DMS79 (cell line): ENCODE data around the gene TNFAIP8L1.
A peak's percentile ranks its signal among the peaks of the same experiment; 100 is the strongest.

Source experiments
- DNase-seq: peaks from one replicate; lab custom pipeline; 2025; lab: John Stamatoyannopoulos, UW

The TNFAIP8L1 gene

DNA sequence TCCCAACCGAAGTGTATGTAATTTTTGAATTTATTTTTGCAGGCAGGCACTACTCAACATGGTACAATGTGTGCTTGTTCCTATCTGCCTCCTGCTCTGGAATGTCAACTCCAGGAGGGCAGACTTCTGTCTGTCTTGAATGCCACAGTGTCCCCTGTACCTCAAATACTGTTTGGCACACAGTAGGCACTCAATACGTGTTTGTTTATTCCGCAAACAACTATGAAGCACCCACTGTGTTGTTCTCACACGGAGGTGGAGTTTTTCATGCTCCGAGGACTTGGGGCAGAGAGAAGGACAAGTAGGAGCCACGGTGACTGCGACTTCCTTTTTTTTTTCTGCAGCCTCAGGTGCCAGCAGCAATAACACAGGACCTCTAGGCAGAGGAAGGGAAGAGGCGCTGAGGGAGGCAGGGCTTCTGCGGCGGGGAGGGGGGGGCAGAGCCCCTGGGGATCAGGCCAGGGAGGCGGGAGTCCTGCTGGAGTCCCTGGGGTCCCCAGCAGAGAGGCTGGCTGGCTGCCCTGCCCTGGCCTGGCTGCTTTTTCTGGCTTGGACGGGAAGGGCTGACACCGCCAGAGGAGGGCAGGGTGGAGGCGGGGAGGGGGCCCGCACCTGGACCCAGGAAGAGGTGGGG is 29.3 kb upstream of the TNFAIP8L1 start:
- no peak for DNase-seq

DNA sequence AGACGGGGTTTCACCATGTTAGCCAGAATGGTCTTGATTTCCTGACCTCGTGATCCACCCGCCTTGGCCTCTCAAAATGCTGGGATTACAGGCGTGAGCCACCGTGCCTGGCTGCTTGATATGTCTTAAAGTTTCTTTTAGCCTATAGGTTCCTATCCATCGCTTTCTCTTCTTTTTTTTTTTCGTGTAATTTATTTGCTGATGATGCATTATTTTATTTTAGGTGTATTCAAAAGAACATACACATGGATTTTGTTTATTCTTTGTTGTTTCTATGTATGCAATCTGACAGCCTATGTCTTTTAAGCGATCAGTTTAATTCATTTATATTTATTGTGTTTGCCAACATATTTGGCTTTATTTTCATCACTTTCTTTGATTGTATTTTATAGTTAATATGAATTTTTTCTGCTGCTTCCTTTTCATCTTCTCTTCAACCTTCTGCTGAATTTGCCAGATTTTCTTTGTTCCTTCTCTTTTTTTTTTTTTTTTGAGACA is 26.0 kb upstream of the TNFAIP8L1 start:
- no peak for DNase-seq

DNA sequence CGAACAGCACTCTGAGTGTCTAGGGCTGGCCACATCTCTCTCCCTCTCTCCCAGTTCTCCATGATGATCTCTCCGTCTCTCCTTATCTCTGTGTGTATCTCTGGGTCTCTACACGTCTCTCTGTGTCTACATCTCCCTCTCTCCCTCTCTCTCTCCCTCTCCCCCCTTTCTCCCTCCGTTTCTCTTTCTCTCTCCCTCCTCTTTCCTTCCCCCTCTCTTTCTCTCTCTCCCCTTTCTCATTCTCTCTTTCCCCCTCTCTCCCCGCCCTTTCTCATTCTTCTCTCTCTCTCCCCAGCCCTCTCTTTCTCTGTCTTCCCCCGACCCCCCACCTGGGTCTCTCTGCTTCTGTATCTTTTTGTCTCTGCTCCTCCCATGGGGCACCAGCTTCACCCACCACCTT is 21.3 kb upstream of the TNFAIP8L1 start:
- no peak for DNase-seq

DNA sequence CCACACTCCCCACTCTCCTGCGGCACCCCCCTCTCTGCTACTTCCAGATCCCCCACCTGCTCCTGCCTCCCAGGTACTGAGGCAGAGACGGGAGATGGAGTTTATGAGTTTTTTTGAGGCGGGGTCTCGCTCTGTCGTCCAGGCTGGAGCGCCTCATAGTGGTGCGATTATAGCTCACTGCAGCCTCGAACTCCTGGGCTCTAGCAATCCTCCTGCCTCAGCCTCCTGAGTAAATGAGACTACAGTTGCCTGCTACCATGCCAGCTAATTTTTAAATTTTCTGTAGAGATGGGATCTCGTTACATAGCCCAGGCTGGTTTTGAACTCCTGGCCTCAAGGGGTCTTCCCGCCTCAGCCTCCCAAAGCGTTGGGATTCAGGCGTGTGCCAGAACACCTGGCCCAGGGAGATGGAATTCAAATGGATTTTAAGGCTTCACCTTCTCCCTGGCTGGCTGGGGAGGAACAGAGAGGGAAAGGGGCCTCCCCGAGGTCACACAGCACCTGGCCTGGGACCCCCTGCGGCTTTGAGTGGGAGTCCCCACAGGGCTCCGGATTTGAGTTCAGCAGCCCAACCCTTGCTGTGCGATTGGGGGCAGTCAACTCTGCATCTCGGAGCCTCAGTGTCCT is 19.5 kb upstream of the TNFAIP8L1 start:
- DNase-seq: no peak

DNA sequence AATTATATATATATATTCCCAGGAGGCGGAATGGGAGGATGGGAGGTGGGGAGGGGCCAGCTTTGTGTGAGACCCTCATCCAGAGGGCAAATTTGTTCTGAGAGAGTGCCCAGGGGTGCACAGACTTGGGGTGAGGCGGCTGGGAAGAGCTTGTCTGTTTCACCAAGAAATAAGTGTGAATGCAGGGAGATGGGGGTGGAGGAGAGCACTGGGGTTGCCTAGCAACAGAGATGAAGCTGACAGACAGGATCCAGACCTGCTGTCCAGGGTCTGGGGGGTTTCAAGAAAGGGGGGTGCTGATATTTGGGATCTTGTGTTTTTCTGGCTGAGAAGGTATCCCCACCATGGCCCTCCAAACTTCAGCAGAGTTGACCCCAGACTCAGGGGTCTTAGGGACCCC is 18.6 kb upstream of the TNFAIP8L1 start:
- DNase-seq: no peak

DNA sequence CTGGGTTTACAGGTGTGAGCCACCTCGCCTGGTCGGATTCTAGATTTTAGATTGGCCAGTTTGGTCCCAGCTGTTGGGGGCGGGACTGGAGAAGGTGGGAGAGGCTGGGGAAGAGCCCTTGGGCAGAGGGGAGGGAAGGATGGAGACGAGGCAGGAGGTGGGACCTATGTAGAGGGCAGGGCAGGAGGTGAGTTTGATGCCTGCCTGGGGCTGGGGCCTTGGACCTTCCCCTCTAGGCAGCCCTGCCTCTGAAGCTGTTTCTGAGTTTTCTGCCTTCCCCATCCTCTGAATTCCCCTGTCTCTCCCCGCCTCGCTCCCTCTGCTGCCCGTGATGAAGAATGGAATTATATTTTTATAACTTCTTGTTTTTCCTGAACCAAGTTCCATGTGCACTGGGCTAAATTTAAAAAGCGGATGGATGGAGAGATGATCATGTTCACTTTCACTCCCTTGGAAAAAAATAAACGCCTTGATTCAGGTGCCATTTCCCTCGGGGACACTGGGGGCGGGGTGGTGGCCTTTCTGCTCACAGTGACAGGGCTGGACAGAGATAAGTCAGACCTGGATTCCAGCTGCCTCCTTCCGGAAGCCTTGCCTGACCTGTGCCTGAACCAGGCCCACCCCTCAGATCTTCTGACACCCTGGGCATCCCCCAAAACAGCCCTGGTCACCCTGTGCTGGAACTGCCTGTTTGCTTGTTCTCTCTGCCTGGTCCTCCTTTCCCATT is 16.5 kb upstream of the TNFAIP8L1 start:
- DNase-seq: no peak

DNA sequence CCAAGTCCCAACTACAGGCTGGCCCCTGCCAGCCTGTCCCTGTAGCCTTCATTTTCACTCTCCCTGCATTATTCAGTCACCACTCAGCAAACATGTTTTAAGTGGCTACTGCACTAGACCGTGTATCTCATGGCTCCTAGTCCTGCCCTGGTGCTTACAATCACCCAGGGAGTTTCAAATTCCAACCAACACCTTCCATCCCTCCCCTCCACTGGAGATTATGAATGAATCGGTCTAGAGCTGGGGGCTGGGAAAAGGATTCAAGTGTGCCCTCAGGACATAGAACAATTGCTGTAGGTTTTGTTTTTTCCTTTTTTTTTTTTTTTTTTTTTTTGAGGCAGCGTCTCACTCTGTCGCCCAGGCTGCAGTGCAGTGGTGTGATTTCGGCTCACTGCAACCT is 15.0 kb upstream of the TNFAIP8L1 start:
- DNase-seq: peak; percentile 94

DNA sequence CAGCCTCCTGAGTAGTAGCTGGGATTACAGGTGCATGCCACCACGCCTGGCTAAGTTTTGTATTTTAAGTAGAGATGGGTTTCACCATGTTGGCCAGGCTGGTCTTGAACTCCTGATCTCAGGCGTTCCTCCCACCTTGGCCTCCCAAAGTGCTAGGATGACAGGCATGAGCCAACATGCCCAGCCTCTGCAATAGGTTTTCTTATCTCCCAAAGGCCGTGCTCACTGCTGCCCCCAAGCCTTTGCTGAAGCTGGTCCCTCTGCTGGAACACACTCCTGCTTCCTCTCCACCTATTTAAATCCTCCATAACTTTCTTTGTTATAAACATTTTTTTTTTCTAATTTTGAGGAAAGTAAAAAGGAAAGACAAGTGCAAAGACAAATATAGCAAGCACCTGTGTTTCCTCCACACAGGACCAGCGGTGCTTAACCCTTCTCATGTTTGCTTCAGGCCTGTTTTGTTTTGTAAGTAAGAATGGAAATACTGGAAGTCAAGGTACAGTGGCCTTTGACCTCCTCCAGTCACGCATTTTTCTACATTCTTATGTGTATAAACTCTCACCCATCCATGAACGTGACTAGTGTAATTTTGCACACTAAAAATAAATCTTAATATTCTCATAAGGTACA is 14.5 kb upstream of the TNFAIP8L1 start:
- peak; percentile 56 for DNase-seq

DNA sequence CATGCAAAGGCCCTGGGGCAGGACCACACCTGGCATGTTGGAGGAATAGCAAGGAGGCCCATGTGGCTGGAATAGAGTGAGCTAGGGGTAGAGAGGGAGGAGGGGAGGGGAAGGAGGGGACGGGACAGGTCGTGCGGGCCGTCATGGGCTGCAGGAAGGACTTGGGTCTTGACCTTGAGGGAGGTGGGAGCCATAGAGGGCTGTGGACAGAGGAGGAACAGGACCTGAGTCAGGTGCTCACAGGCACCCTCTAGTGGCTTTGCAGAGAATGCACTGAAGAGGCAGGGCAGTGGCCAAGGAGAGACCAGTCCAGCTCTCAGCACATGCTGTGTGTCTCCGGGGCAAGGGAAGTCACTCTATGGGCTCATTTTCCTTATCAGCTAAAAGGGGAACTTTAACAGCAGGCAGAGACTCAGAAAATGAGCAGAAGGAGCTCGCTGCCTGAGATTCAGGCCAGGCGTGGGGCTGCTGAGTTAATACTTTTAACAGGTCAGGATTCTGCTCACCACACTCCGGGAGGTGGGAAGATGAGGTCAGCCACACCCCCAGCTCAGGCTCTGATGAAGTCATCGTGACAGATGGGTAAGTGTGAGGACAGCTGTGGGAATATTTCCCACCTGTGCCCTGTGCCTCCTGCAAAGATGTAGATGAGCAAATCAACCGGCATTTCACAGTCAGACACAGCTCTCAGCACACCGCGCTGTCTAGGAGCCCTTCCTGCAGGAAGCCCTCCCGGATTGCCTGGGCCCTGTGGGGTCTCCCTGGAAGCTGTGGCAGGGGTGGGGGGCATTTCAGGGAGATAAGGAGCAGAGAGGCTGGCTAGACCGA is 6.0 kb upstream of the TNFAIP8L1 start:
- DNase-seq: no peak

DNA sequence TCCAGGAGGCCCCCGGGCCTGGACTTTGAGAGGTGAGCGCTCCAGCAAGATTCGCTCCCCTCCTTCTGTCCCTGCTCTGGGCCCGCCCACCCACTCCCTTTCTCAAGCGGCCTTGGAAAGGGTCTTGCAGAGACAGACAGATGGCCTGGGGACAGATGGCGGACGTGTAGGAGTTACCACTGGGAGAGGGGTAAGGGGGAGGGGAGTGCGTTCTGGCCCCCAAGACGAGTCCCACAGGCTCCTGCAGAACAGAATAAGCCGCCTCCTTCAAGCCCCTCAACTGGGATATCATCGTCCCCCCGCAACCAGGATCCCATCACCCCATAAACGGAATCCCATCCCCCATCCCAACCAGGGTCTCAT is 3.6 kb upstream of the TNFAIP8L1 start:
- DNase-seq: no peak

DNA sequence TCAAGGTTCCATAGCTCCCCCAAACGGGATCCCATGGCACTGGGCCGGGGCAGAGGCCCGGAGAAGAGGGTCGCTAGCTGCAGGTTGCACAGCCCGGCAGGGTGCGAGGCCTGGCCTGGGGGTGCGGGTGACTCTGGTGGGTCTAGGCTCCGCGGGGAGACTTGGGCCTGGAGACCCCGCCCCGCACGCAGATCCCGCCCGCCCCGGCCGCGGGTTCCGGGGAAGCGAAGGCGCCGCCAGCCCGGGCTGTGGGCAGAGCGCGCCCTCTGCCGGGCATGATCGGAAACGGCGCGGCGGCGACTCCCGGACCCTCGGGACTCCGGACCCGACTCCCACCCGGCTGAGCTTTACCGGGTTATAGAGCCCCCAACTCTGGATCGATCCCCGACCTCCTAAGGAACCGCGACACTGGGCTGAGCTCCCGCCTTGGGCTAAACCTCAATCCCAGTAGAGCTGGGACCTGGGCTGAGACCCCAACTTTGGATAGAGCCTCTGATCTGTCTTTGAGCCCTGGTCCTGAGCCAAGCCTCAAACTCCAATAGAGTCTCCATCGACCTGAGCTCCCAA is 3.1 kb upstream of the TNFAIP8L1 start:
- DNase-seq: peak; percentile 27

DNA sequence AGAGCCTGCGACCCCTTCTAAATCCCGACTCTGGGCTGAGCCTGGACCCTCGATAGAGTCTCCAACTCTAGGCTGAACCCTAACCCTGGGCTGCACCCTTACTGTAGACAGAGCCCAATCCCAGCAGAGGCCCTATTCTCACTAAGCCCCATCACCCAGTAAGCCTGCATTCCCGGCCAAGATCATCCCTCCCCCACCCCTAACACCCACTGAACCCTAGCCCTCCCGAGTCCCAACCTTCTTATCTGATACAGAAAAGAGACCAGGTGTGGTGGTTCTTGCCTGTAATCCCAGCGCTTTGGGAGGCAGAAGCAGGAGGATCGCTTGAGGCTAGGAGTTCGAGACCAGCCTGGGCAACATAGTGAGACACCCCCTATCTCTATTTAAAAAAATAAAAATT is 2.6 kb upstream of the TNFAIP8L1 start:
- no peak for DNase-seq

DNA sequence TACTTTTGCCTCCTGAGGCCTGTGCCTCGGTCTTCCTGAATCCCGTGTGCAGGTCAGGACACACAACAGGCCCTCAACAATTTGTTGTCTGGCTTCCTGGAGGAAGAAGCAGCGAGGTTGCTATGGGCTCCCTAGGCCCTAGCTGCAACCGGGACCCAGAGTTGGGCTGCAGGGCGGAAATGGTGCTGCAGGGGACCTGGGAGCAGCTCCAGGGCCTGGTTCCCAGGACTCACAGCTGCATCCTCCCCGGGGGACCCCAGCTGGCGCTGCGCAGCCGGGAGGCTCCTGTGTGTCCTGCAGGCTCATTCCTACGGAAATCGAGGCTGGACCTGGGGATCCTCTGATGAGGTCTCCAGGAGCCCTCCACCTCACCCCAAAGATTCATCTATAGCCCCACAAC is 999 bp upstream of the TNFAIP8L1 start:
- no peak for DNase-seq

DNA sequence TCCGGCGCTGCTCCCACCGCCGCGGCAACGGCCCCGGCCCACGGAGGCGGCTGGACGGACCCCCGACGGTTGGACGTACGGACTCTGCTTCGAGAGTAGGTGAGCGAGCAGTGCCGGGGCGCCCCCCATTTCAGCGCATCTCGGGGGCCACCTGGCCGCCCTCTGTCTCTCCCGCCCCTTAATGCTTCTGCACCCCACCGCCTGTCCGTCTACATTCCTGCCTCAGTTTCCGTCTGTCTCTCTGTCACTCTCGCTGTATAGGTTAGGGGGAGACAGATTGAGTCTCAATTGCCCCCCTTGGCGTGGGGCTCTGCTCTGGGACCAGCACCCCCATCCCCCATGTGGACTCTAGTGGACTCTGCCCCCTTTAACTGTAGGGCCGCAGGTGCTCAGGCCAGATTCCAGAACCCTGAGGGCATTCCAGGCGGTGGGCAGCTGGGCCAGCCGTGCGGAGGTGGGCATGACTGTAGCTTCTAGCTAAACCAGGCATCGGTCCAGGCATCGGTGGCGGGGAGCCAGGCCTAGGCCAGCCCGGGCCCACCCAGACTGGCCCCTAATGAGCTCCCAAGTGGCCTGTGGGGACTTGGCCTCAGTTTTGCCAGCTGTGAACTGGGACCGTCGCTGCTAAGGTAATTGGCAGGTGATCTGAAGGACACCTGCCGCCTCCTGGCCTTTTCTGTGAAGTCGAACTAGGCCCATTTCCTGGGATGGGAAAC is 373 bp downstream of the TNFAIP8L1 start:
- DNase-seq: no peak

DNA sequence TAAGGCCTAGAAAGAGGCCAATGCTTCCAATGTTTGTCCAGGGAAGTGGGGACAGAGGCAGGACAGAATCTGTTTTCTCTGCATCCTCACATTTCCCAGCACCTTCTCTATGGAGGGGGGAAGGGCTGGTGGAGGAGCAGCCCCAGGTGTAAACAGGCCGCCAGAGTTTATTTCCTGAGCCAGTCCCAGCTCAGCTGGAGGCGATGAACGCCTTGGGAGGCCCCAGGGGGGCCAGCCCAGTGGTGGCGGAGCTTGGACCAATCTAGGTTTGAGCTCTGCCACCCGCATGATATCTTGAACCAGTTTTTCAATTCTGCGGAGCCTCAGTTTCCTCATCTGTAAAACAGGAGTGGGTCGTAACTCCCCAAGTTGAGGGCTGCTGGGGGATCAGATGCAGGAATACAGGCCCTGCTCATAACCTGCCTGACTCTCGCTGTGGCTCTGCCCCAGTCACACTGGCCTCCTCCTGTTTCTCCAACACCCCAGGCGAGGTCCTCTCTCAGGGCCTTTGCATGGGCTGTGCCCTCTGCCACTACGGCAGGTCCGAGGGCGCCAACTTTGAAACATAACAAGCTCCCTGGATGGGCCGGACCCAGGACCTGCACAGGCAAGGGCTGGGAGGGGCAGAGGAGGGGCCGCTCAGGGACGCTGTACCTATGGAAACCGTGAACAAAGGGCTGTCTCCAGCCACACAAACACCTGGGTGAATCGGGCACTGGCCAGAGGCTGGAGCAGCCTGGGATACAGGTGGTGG is 1.1 kb downstream of the TNFAIP8L1 start:
- no peak for DNase-seq

DNA sequence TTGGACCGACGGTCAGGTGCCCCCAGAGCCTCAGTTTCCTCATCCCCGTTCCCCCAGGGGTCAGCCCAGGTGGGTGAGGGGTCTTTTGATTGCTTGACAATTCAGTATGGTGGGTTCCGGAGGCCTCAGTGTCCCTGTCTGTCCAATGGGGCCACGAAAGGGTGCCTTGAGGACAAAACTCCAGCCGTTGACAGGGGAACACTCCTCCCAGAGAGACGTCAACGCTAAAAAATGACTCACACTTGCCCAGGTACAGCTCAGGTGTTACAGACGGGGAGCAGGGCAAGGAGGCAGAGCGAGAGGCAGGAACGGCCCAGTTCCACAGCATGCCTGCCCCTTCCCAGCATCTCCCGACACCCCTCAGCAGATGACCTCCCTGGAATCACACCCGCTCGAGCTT is 1.8 kb downstream of the TNFAIP8L1 start:
- no peak for DNase-seq

DNA sequence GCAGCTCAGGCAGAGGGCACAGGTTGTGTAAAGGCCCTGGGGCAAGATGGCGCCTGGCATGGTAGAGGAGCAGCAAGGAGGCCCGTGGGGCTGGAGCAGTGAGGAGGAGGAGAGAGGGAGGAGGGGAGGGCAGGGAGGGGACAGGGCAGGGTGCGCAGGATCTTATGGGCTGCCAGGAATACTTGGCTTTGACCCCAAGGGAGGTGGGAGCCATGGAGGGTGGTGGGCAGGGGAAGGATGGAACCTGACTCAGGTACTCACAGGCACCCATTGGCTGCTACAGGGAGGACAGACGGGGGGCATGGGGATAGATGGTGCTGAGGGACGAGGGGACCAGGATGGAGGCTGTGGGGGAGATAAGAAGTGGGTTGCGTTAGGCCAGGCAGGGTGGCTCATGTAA is 3.3 kb downstream of the TNFAIP8L1 start:
- DNase-seq: no peak

DNA sequence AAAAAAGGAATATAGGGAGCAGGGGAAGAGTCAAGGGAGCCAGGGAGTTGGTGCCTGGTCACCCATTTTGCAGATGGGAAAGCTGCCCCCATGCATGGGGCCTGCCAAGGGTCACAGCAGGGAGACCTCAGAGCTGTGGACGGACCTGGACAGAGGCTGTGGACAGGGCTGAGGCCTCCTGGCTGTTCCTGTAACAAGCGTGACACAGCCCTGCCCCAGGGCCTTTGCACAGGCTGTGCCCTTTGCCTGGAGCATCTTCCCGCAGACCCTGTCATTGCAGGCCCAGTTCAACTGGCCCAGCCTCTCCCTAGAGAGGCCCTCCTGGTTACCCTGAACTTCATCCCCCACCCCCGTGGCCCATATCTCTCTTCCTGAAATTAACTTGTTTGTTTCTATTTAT is 6.4 kb downstream of the TNFAIP8L1 start:
- no peak for DNase-seq

DNA sequence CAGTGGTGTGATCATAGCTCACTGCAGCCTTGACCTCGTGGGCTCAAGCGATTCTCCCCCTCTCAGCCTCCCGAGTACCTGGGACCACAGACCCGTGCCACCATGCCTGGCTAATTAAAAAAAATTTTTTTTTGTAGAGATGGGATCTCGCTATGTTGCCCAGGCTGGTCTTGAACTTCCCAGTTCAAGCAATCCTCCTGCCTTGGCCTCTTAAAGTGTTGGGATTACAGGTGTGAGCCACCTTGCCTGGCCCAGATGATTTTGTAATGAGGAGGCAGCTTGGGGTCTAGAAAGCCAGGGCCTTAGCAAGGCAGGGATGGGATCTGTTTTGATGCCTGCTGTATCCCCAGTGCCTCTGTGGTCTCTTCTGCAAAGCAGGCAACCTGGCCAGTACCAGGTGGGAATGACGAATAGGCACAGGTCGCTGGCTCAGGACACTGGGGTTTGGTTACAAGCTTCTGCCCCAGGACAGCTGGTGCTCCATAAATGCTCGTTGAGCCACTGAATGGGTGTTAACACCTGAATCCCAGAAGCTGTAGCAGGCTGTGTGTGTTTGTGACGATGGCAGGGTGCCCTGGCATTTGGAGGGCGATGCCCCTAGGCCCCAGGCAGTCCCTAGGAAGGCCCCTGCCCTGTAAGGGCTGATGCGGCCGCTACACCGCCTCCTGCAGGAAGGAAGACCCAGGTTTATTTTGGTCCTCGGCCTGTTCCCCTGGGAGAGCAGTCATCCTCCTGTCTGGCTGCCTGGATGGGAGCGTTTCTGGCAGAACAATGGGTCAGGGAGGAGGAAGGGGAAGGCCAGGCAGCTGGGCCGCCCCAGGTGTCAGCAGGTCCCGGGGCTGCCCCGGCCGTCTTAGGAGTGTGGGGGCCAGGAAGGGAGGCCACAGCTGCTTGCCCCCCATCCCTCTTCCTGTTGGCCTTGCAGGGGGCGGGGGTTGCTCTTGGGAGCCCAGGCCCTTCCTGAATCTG is 8.6 kb downstream of the TNFAIP8L1 start:
- DNase-seq: no peak
